ENCODE results near the gene KIRREL1. TPM values are rescaled to one million over a fixed set of nuclear protein-coding genes. Genes with fewer than 3 reads are reported as not detected.
A peak's percentile ranks its signal among the peaks of the same experiment; 100 is the strongest.

Gene KIRREL1
- total RNA-seq, 1 experiment from 2014 or later, result 22.2 TPM

- in situ Hi-C loops (cut with HindIII; ENCODE audit: low pct_unique_long_range_greater_than_20kb, low sequenced_read_pairs), result no loop called here
- no peak for DNase-seq (ENCODE audit: low read depth, low spot score)
Observed at GRCh38 chr1:157968508-157968907, 24.9 kb upstream of the KIRREL1 start.

- DNase-seq (ENCODE audit: low read depth, low spot score), result no peak
- in situ Hi-C loops (cut with HindIII; ENCODE audit: low pct_unique_long_range_greater_than_20kb, low sequenced_read_pairs), result no loop called here
Observed at GRCh38 chr1:157968946-157969345, 24.5 kb upstream of the KIRREL1 start.

GRCh38 chr1:157969697-157970485 is 23.6 kb upstream of the KIRREL1 start:
- DNase-seq (ENCODE audit: low read depth, low spot score), result peak; percentile 76
- in situ Hi-C loops (cut with HindIII; ENCODE audit: low pct_unique_long_range_greater_than_20kb, low sequenced_read_pairs), result no loop called here

DNA sequence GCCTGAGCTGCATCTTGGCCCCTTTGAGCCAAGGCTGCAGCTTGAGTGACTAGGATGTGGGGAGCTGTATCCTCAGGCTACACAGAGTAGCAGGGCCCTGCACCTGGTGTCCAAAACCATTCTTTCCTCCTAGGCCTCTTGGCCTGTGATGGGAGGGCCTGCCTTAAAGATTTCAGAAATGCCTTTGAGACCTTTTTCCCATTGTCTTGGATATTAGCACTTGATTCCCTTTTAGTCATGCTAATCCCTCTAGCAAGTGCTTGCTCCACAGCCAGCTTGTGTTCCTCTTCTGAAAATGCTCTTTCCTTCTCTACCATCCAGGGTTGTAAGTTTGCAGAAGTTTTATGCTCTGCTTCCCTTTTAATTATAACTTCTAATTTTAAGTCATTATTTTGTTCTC is 21.7 kb upstream of the KIRREL1 start:
- in situ Hi-C loops (cut with HindIII; ENCODE audit: low pct_unique_long_range_greater_than_20kb, low sequenced_read_pairs), result no loop called here

GRCh38 chr1:157975228-157975950 is 18.1 kb upstream of the KIRREL1 start:
- DNase-seq (ENCODE audit: low read depth, low spot score), result no peak
- in situ Hi-C loops (cut with HindIII; ENCODE audit: low pct_unique_long_range_greater_than_20kb, low sequenced_read_pairs), result no loop called here

More for the DNA sequence above, 21.7 kb upstream of the KIRREL1 start:
- DNase-seq (ENCODE audit: low read depth, low spot score), result no peak

- in situ Hi-C loops (cut with HindIII; ENCODE audit: low pct_unique_long_range_greater_than_20kb, low sequenced_read_pairs), result no loop called here
Observed at GRCh38 chr1:157976888-157977287, 16.6 kb upstream of the KIRREL1 start.

DNA sequence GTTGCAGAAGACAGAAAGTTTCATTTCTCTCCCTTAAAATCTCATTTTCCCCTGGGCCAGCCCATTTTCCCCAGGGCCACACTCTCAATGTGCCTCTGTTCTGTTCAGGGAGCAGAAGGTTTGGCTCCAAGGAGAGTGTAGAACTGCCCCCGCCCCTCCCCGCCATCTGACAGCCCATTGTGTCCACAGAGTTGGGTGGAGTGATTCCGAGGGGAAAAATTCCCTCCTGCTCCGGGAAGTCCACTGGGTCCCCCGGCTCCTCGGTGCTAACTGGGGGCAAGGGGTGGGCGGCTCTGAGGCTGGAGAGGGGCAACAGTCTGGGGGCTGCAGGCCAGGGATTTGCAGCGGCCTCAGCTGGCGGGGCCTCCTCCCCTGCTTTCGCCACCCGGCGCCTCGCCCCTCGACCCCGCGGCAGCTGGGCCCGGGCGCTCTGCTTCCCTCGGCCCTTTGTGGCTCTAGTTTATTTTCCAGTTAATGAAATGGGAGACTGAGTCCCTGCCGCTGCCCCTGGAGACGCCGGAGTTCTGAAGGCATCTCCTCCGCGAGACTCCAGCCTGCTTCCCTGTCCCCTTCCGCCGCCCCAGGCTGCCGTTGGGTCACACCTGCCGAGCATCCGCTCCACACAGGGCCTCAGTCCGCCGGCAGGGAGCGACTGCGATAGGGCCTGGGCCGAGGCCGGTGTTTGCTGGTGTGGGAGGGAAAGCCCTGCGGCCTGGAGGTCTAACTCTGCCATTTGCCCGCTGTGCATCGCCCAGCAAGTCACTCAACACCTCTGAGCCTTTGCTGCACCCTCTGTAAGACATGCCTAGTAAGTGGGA is 14.7 kb upstream of the KIRREL1 start:
- peak; percentile 56 for DNase-seq (ENCODE audit: low read depth, low spot score)
- in situ Hi-C loops (cut with HindIII; ENCODE audit: low pct_unique_long_range_greater_than_20kb, low sequenced_read_pairs), result no loop called here

More at GRCh38 chr1:157976888-157977287, 16.6 kb upstream of the KIRREL1 start:
- no peak for DNase-seq (ENCODE audit: low read depth, low spot score)

GRCh38 chr1:157982136-157982535 is 11.3 kb upstream of the KIRREL1 start:
- in situ Hi-C loops (cut with HindIII; ENCODE audit: low pct_unique_long_range_greater_than_20kb, low sequenced_read_pairs), result no loop called here
- no peak for DNase-seq (ENCODE audit: low read depth, low spot score)

- in situ Hi-C loops (cut with HindIII; ENCODE audit: low pct_unique_long_range_greater_than_20kb, low sequenced_read_pairs), result no loop called here
- DNase-seq (ENCODE audit: low read depth, low spot score), result no peak
Observed at GRCh38 chr1:157983787-157984186, 9.7 kb upstream of the KIRREL1 start.

DNA sequence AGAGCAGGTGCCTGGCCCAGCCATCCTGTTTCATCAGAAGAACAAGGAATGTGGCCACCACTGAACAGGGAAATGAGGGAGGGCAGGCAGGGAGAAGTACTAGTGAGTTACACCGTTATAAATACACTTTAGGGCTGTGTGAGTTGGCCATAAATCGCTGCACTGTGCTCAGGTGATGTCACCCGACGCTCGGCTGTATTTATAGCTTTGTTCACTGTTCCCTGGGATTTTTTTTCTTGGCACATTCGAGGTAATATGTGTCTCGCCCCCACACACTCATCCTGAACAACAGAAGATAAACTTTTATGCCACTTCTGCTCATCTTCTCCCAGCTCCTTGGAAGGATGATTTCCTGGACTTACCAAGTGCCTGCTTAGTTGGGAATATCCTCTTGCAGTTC is 9.0 kb upstream of the KIRREL1 start:
- in situ Hi-C loops (cut with HindIII; ENCODE audit: low pct_unique_long_range_greater_than_20kb, low sequenced_read_pairs), result no loop called here
- no peak for DNase-seq (ENCODE audit: low read depth, low spot score)

DNA sequence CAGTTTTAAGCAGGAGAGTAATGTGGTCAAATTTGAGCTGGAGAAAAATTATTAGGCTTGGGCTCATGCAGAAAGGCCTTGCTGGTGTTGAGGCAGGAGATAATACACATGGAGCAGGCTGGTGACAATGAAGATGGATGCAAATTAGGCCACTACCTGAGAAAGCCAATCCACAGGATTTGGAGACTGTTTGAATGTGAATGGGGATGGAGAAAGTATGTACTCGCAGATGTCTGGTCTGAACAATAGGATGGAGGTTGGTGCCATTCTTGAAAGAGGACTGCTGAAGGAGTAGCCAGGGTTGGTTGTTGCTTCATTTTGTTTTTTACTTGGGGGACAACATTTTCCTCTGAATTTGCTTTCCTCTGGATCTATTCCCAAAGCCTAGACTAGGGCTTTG is 8.0 kb upstream of the KIRREL1 start:
- DNase-seq (ENCODE audit: low read depth, low spot score), result no peak
- in situ Hi-C loops (cut with HindIII; ENCODE audit: low pct_unique_long_range_greater_than_20kb, low sequenced_read_pairs), result no loop called here

DNA sequence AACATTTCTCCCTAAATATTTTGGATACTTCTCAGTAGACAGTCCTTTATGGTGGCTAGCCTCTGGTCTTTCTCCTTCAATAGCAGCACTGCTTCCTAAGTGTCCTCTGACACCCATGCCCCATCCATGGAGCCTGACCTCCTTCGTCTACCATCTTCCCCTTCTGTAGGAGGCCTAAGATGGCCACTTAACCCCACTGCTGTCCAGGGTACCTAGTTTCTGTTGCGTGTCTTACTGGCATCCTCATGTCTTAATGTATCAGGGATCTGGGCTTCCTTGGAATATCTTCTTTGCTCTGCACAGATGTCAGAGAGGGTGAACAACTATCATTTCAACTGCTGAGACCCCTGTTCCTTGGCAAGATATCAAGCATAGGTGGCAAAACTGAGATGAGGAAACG is 5.4 kb upstream of the KIRREL1 start:
- DNase-seq (ENCODE audit: low read depth, low spot score), result no peak
- in situ Hi-C loops (cut with HindIII; ENCODE audit: low pct_unique_long_range_greater_than_20kb, low sequenced_read_pairs), result no loop called here

DNA sequence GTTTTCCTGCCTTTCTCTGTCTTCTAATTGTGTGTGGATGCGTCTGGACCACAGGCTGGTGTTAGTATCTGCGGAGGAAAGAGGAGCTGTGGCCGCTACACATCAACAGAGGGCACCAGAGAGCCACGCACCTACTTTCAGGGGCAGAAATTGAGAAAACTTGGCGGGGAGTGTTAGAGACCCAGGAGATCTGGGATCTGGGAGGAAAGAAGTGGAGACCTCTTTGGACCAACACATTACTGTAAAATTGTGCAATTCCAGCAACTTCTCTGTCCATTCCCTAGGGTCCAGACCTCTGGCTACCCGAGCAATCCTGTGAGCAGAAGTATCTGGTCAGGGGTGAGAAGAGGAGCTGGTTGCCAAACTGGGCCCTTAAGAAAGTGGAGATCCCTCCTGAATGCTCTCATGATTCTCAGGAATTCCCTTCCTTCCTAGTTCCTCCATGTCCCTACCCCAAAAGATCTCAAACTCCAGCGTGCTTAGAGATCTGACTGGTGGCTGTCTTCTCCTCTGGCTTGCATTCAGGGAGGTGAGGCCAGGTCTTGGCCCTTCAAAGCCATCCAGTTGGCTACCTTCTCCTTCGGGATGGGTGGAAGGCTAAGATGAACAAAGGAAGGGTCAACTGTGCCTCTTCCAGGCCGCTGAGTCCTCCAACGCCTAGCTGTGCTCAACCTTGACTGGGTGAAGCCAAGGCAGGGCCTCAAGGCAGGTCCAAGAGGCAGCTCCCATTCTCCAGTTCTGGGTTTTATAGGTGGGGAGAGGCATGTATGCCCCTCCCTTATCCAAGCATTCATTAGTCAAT is 1.2 kb upstream of the KIRREL1 start:
- in situ Hi-C loops (cut with HindIII; ENCODE audit: low pct_unique_long_range_greater_than_20kb, low sequenced_read_pairs), result no loop called here
- DNase-seq (ENCODE audit: low read depth, low spot score), result peak; percentile 71

DNA sequence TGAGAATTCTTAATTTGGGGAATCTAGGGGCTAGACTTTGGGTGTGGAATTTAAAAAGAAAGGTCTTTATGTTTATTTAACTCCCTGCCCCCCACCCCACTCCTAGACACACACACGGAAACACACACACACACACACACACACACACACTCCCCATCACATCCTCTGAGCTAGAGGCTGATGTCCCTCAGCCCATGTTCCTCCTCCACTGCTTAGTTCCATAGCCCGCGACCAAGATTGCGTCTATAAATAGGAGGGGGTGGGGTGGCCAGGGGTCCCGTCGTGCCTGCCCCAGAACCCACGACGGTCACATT is 655 bp upstream of the KIRREL1 start:
- DNase-seq (ENCODE audit: low read depth, low spot score), result peak; percentile 26
- in situ Hi-C loops (cut with HindIII; ENCODE audit: low pct_unique_long_range_greater_than_20kb, low sequenced_read_pairs), result no loop called here

- no peak for DNase-seq (ENCODE audit: low read depth, low spot score)
- in situ Hi-C loops (cut with HindIII; ENCODE audit: low pct_unique_long_range_greater_than_20kb, low sequenced_read_pairs), result no loop called here
Observed at GRCh38 chr1:157993918-157994605, 617 bp downstream of the KIRREL1 start.

- in situ Hi-C loops (cut with HindIII; ENCODE audit: low pct_unique_long_range_greater_than_20kb, low sequenced_read_pairs), result no loop called here
- no peak for DNase-seq (ENCODE audit: low read depth, low spot score)
Observed at GRCh38 chr1:157994704-157995582, 1.5 kb downstream of the KIRREL1 start.

Measured in SK-MEL-5 (cell line).